Astrocyte of the cerebellum (primary cell): ENCODE measurements around the gene FLRT2.

ENCODE experiments used
- DNase-seq: peaks from one replicate; pipeline ENCODE4 v3.0.0-alpha.2; 2011; ENCODE audit warnings: low read depth
- H3K4me3 ChIP-seq: 2 replicates; pipeline ENCODE4 v1.5.1; 2011; ENCODE audit warnings: mild to moderate bottlenecking, low read depth, low read length, moderate library complexity
- CTCF ChIP-seq: IDR thresholded peaks from 2 replicates; pipeline ENCODE4 v1.5.1; 2012; ENCODE audit warnings: low read length, low read depth, moderate library complexity, mild to moderate bottlenecking; ENCODE audit errors: missing control alignments
- in situ Hi-C: cut with HindIII; loops from 2 replicates; pipeline ENCODE4 v1.10.0; 2017; ENCODE audit warnings: low sequenced_read_pairs

FLRT2 gene

DNA sequence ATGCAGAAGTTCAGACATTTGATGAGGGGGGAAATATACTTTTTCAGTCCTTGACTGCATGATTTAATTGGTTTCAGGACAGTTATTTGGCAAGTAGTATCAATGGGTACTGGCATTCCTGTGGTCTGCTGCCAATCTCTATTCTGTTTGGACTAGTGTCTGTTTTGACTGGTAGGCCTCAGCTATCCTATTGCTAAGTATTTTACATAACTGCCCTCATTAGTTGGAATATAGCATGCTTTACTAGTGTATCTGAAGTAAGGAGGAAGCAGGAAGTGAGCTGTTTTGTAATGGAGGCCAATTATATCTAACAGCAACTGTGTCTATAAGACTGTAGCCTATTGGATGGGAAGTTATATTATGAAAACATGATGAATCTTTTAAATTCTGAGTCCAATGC is 104.3 kb downstream of the FLRT2 start:
- in situ Hi-C loops, result no loop called here
- no peak overlapping the region for H3K4me3 ChIP-seq
- DNase-seq, result no peak
- TF ChIP-seq CTCF, result no peak

GRCh38 chr14:85644211-85644610 is 114.3 kb downstream of the FLRT2 start:
- no peak for TF ChIP-seq CTCF
- in situ Hi-C loops, result no loop called here
- H3K4me3 ChIP-seq, result no peak overlapping the region
- no peak for DNase-seq

DNA sequence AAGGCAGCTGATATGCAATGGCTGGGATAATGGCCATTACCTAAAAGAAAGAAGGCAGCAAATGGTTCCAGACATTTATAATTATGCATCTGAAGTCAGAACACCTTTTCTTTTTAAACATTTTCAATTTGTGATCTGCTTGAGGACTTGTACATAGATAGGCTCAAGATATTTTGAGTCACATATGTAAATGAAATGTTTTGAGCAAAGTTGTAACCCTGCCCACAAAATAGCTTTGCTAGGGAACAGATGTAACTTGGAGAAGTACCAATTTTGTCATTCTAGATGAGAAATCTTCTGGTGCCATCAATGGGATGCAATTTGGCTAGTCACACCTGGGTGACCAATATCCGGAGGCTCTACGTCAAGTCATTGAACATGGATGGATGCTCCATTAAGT is 123.1 kb downstream of the FLRT2 start:
- DNase-seq, result no peak
- H3K4me3 ChIP-seq, result no peak overlapping the region
- in situ Hi-C loops, result no loop called here
- no peak for TF ChIP-seq CTCF

DNA sequence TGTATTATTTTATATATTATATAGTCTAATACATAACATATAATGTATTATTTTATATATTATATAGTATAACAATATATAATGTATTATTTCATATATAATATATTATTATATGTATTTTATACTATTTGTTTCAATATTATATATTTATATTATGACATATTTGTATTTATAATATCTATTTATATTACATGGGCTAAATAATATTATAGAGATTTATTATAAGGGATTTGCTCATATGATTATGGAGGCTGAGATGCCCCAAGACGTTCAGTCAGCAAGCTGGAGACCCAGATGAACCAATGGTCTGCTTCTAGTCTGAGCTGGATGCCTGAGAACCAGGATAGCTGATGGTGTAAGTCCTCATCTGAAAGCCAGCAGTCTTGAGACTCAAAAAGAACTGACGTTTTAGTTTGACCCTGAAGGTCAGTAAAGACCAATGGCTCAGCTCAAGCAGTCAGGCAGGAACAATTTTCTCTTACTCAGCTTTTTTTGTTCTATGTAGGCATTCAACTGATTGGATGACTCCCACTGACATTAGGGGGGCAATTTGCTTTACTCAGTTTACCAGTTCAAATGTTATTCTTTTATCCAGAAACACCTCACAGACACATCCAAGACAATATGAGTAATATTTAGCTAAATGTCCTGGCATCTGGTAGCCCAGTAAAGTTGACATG is 130.4 kb downstream of the FLRT2 start:
- no peak for TF ChIP-seq CTCF
- DNase-seq, result no peak
- in situ Hi-C loops, result no loop called here
- H3K4me3 ChIP-seq, result no peak overlapping the region

DNA sequence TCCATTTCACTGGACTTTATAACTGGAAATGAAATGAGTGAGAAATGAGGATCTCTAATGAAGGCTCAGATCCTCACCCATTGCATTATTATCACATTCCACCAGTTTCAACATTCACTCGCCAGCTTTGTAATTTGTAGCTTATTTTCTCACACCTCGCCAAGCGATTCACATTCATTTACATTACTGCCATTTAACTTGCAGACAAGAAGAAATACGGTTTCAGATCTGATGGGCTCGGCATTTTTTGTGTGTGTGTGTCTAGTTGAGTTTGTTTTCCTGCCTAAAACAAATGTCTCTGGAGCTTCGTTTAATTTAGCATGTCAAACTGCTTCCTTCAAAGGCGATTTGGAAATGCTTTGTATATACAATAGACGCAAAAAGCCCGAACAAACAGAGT is 132.2 kb downstream of the FLRT2 start:
- in situ Hi-C loops, result no loop called here
- H3K4me3 ChIP-seq, result no peak overlapping the region
- no peak for TF ChIP-seq CTCF
- DNase-seq, result no peak

DNA sequence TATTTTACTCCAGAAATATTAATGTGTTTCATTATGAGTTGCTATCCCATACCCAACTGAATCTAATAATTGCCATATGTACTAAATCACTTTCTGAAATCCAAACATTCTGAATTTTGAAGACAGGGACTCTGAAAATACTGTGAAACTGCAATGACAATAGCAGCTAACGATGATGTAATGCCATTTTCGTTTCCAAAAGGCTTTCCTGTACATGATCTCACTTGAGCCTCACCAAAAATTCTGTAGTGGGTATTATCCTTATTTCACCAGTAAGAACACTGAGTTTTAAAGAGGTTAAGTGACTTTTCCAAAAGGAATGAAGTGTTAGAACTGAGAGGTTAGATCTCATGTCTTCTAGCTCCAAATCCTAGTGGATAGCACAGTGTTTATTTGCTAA is 133.3 kb downstream of the FLRT2 start:
- TF ChIP-seq CTCF, result no peak
- H3K4me3 ChIP-seq, result no peak overlapping the region
- in situ Hi-C loops, result no loop called here
- no peak for DNase-seq
